ENCODE data around the gene AHNAK2.

DNA sequence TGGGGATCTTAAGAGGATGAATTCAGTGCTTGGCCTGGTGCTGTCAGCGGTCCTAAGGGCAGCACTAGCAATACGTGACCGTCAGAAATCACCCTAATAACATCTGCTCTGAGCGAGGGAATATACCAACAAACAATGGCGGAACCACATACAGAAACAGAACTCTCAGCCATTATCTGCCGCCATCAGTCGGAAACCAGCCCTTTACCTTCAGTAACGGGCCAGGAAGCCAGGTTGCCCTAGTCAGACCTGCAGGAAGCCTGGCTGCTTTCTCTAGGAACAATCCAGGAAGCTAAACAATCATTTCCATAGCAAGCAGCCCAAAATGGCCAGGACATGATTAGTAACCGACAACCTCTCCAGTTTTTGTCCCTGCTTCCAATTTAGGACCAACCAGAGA is 37.1 kb upstream of the AHNAK2 start:
- TF ChIP-seq CTCF (IDR thresholded peaks at IDR 0.05; ENCODE audit: poor library complexity) (no peak), EZH2phosphoT487 (IDR thresholded peaks at IDR 0.05; ENCODE audit: low read depth, severe bottlenecking, unreplicated experiment) (no peak)

Data from hepatocyte (in vitro differentiated cells).